Cardiac muscle cell (in vitro differentiated cells and primary cell): ENCODE measurements around the gene ASXL2. TPM values are rescaled to one million over a fixed set of nuclear protein-coding genes. Genes with fewer than 3 reads are reported as not detected.
A peak's percentile ranks its signal among the peaks of the same experiment; 100 is the strongest.

Experiments
- DNase-seq, 2 donors: peaks; one replicate each; pipeline versions ENCODE4 v3.0.0 to v3.0.0-alpha.2; 2010 to 2017; ENCODE audit warnings: low read depth in 1 of 2, low spot score in 1 of 2
- H3K27ac ChIP-seq: fragments of 200-600 bp; sonication (generic); 2 replicates; pipeline ENCODE4 v1.5.1; 2016
- H3K27me3 ChIP-seq: fragments of 200-600 bp; sonication (generic); 2 replicates; pipeline ENCODE4 v1.6.0; 2016; ENCODE audit warnings: control low read depth
- H3K36me3 ChIP-seq: fragments of 200-600 bp; sonication (generic); 2 replicates; pipeline ENCODE4 v1.5.1; 2016; ENCODE audit warnings: control low read depth
- H3K4me1 ChIP-seq: fragments of 200-600 bp; sonication (generic); 2 replicates; pipeline ENCODE4 v1.8.1; 2017; ENCODE audit warnings: low read depth, mild to moderate bottlenecking, mixed run types
- H3K4me3 ChIP-seq: fragments of 200-600 bp; sonication (generic); 2 replicates; pipeline ENCODE4 v1.5.1; 2016; ENCODE audit warnings: mild to moderate bottlenecking
- H3K9me3 ChIP-seq: fragments of 200-600 bp; sonication (generic); 2 replicates; pipeline ENCODE4 v1.5.1; 2017; ENCODE audit warnings: low read depth, mild to moderate bottlenecking, control low read depth
- CTCF ChIP-seq: IDR thresholded peaks from 2 replicates; pipeline ENCODE4 v1.5.1; 2012; ENCODE audit warnings: low read depth, mild to moderate bottlenecking, low read length
- polyA plus RNA-seq: library from polyadenylated mRNA; unstranded; fragments of >200 nt; fragmentation: Nextera tagmentation; extraction: Ambion mirVana; gene quantifications from 2 replicates; pipeline ENCODE4 v1.2.1, GENCODE V29; 2016
- total RNA-seq: library from RNA; depleted of rRNA; stranded (reverse); fragments of >200 nt; gene quantifications from 2 replicates; pipeline ENCODE4 v1.2.3, GENCODE V29; 2016

Gene ASXL2
- total and polyA plus RNA-seq, 2 experiments from 2014 or later: 5.3 to 14.7 TPM

DNA sequence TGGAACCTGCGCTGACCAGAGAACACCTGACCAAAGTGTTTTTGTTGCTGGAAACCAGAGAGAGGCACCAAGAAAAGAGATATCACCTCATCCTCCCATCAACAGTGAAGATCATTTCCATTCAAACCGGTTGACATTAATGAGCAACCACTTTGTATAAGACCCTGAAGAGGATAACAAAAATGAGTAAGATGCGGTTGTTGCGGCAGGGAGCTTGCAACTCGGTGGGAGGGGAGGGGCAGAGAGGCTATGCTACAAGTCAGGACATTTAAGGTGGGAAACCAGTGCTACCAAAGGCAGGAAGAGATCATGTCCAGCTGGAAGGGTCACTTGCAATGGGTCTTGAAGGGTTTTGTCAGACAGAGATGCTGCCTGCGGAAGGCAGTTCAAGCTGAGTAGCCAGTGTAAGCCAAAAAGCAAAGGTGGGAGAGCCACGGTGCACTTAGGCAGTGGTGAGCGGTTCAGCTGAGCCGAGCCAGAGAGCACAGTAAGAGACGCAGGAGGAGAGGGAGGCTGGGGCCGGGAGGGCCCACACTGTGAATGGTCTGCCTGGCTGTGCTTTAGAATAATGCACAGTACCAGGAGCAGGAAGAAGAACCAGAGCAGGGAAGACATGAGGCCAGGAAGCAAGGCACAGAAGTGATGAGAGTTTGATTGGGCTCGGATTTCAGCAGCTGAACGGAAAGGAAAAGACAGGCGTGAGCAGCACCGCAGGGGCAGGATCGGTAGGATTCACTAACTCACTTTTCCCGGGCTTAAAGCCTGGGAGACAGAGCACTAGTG is 180.5 kb downstream of the ASXL2 start:
- Histone ChIP-seq H3K27ac (no peak overlapping the region), H3K36me3 (no peaks in the 10 kb centered on the region), H3K9me3 (no peaks in the 10 kb centered on the region), H3K27me3 (no peaks in the 10 kb centered on the region), H3K4me3 (no peak overlapping the region), H3K4me1 (no peaks in the 10 kb centered on the region)
- no peak for TF ChIP-seq CTCF
- peak; percentile 12 to 23 for DNase-seq

- Histone ChIP-seq H3K4me3 (no peak overlapping the region), H3K27ac (no peak overlapping the region), H3K36me3 (no peaks in the 10 kb centered on the region), H3K4me1 (no peaks in the 10 kb centered on the region), H3K9me3 (no peaks in the 10 kb centered on the region), H3K27me3 (no peaks in the 10 kb centered on the region)
- no peak for DNase-seq
- no peak for TF ChIP-seq CTCF
These were observed 185.4 kb downstream of the ASXL2 start for GRCh38 chr2:25692737-25693445.

DNA sequence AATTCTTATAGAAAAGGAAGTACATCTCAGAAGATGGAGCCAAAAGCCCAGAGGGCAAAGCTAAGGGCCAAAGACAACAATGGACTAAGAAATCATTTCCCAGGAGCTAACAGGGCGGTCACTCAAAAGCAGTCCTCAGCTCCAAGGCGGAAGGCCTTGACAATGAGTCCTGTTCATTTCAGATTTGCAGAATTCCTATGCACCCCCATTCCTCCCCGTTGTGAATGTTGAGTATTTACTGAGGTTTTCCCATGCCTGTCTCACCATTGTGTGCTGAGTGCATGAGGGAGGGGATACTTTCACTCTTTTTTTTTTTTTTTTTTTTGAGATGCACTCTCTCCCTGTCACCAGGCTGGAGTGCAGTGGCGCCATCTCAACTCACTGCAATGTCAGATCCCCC is 186.1 kb downstream of the ASXL2 start:
- Histone ChIP-seq H3K27me3 (no peaks in the 10 kb centered on the region), H3K4me3 (no peak overlapping the region), H3K27ac (no peak overlapping the region), H3K4me1 (no peaks in the 10 kb centered on the region), H3K9me3 (no peaks in the 10 kb centered on the region), H3K36me3 (no peaks in the 10 kb centered on the region)
- DNase-seq: peak in 1 of 2 donors; percentile 25
- TF ChIP-seq CTCF: no peak

DNA sequence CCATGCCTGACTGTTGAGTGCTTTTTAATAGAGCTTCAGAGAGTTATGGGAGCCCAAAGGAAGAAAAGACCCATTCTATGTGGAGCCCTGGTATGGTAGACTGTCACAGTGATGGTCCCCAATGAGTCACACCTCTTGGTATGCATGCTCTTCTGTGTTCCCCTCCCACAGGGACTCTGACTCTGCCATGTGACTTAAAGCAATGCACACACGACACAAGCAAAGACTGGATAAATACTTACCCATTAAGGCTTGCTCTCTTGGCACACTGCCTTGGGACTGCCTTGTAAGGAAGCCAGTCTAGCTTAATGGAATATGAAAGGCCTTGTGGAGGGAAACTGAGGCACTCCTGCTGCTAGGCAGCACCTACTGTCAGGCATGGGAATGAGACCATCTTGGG is 188.2 kb downstream of the ASXL2 start:
- Histone ChIP-seq H3K9me3 (no peaks in the 10 kb centered on the region), H3K4me1 (no peaks in the 10 kb centered on the region), H3K4me3 (no peak overlapping the region), H3K27ac (no peak overlapping the region), H3K36me3 (no peaks in the 10 kb centered on the region), H3K27me3 (no peaks in the 10 kb centered on the region)
- TF ChIP-seq CTCF: no peak
- DNase-seq: peak in 1 of 2 donors; percentile 20

GRCh38 chr2:25688236-25688635 is 190.1 kb downstream of the ASXL2 start:
- Histone ChIP-seq H3K27me3 (no peaks in the 10 kb centered on the region), H3K4me3 (no peak overlapping the region), H3K9me3 (no peaks in the 10 kb centered on the region), H3K27ac (no peak overlapping the region), H3K4me1 (no peaks in the 10 kb centered on the region), H3K36me3 (no peaks in the 10 kb centered on the region)
- no peak for DNase-seq
- TF ChIP-seq CTCF: no peak
